ENCODE results near the gene CHML.

DNA sequence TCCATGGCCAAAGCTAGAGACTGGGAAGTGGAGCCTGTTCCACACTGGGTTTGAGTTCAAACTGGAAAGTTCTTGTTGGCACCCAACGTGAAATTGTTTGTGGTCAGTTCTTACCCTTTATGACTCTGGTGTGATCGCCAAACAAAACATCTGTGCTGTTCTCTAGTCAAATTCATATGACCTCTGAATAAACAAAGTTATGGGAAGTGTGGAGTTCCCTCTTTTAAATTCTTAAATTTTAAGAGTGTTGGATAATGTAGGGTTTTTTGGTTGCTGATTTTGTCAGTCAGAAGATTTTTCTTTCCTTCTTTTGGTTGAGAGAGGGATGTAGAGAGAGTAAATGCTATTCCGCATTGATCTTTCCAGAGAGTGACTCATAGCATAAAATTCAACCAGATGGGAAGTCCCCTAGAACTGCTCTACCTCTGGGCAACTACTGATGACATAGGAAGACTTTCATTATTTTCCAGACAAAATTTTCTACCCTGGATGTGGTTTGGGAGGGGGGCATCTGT lies 36.4 kb downstream of the CHML start:
- TF ChIP-seq EP300 (IDR thresholded peaks at IDR 0.05) (no peak), POLR2A (IDR thresholded peaks at IDR 0.05) (no peak)
- TF ChIP-seq, protein P1, sequence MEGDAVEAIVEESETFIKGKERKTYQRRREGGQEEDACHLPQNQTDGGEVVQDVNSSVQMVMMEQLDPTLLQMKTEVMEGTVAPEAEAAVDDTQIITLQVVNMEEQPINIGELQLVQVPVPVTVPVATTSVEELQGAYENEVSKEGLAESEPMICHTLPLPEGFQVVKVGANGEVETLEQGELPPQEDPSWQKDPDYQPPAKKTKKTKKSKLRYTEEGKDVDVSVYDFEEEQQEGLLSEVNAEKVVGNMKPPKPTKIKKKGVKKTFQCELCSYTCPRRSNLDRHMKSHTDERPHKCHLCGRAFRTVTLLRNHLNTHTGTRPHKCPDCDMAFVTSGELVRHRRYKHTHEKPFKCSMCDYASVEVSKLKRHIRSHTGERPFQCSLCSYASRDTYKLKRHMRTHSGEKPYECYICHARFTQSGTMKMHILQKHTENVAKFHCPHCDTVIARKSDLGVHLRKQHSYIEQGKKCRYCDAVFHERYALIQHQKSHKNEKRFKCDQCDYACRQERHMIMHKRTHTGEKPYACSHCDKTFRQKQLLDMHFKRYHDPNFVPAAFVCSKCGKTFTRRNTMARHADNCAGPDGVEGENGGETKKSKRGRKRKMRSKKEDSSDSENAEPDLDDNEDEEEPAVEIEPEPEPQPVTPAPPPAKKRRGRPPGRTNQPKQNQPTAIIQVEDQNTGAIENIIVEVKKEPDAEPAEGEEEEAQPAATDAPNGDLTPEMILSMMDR (IDR thresholded peaks at IDR 0.05), result no peak
